Stimulated activated CD8-positive, alpha-beta memory T cell treated with anti-CD3 and anti-CD28 coated beads, Interleukin-7, amount 100 ng/mL, for 24 hours (primary cell): ENCODE measurements around the gene GLG1.
"Not testable (repeated sequence)": the region's sequence is repeated elsewhere in the genome, so short reads cannot be mapped to it uniquely, and the experiment has no call there.

Source experiments
- DNase-seq: peaks from one replicate; pipeline ENCODE4 v3.0.0-alpha.2; 2020; ENCODE audit warnings: low read depth

The GLG1 gene

DNA sequence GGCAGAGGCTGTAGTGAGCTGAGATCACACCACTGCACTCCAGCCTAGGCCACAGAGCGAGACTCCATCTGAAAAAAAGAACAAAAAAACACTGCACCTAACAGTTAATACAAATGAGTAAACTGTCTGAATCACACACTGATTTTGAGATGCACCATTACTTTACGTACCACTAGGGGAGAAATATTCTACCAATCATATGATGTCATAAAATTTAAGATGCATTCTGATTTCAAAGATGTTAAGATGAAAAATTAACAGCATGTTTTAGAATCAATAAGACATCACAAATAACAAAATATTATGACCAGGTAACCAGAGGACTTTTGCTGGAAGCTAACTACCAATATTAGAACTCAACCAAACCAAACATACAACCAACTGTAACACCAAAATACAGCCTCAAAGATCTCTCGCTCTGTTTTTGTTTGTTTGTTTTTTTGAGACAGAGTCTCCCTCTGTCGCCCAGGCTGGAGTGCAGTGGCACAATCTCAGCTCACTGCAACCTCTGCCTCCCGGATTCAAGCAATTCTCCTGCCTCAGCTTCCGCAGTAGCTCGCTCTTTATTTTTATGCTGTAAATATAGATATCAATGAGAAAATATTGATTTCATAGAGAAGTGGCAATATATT is 31.6 kb downstream of the GLG1 start:
- DNase-seq = no peak

- DNase-seq = no peak
These were observed 32.8 kb downstream of the GLG1 start for GRCh38 chr16:74574146-74574545.

GRCh38 chr16:74573622-74574021 is 33.3 kb downstream of the GLG1 start:
- DNase-seq = no peak

- no peak for DNase-seq
These were observed 36.3 kb downstream of the GLG1 start for GRCh38 chr16:74570412-74571301.

GRCh38 chr16:74568961-74569631 is 37.8 kb downstream of the GLG1 start:
- no peak for DNase-seq

DNA sequence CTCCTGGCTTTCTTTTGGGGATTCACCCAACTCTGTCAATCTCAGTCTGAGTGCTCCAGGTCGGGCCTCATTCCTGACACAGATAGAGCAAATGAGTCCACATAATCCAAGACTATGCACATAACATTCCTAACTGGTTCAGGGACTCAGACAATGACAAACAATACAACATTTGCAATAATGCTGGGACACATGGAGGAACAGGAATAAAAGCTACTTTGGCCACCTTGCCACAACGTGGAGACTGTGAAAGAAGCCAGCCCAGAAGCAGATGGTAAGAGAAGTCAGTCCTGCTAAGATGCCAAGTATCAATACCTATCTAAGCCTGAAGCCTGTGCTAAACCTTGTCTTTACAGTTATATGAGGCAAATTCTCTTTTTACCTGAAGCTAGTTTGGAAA is 39.0 kb downstream of the GLG1 start:
- DNase-seq = no peak

- DNase-seq = no peak
These were observed 41.5 kb downstream of the GLG1 start for GRCh38 chr16:74565378-74565777.

DNA sequence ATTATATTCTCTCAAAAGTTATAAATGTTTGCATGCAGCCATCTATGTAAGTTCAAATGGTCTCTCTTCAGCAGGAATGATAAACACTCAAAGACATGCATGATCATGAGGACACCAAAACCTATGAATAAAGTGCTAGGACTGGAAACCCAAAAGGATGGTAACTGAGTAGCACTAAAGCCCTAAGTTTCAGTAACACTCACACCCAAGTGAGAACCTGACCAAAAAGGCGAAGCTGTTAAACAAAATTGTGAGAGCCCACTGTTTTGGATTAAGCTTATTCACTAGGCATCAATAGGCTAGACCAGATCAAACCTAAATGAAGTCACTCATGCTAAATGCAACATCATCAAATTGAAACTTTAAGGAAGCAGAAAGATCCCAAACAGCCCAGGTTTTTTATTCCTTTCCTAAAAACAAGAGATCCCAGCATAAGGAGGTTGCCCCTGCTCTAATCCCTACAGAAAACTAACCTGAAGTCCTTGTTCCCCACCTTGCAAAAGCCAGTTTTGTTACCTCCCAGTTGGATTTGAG is 42.4 kb downstream of the GLG1 start:
- no peak for DNase-seq

- DNase-seq = no peak
These were observed 43.1 kb downstream of the GLG1 start for GRCh38 chr16:74563828-74564263.

DNA sequence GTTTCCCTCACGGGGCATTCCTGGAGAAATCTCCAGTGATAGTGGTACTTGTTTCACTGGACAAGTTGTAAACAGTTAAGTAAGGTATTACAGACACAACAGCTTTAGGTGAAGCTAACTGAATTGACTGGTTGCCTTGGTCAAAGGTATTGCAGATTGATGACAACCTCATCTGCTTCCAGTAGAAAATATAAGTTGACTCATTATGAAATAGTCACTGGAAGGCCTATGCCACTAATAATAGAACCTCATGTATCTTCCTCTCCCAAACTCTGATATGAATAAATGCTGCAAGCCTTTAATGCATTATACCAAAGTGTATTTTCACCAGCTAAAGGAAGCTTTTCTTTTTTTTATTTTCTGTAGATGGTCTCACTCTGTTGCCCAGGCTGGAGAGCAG is 44.8 kb downstream of the GLG1 start:
- no peak for DNase-seq

DNA sequence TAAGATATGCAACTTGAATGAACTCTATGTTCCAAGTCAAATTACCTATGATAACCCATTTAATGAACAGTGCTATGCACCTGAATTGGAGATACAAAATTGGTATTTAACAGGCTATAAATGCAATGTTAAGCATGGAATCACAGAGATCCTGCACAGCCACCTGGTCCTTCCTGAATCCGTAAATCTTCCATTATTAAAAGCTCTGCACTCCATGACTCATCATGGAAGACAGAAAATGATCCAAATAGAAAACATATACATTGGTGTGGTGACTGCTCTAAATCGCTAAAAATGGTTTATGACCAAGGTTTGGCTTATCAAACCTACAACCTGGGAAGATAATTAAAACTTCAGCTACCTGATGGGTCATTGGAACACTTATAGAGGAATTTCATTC is 45.3 kb downstream of the GLG1 start:
- DNase-seq = no peak

DNA sequence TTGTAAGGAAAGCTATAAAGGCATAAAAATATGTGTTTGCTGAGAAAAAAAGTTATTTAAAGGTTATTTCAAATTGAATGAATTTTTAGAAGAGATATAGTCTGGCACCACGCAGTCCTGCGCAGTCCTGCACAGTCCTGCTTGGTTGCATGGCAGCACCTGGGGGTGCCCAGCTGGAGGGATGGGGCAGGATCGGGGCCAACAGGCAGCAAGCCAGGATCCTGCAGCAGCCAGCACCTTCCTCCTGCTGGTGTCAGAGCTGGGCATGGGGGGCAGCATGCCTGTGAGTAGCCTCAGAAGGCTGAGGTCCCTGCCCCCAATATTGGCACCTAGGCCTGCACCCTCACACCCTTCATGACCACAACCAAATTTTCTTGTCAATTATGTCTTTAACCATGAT is 46.0 kb downstream of the GLG1 start:
- DNase-seq = no peak

- DNase-seq = no peak
These were observed 48.0 kb downstream of the GLG1 start for GRCh38 chr16:74558873-74559272.

- DNase-seq = no peak
These were observed 49.6 kb downstream of the GLG1 start for GRCh38 chr16:74557275-74557674.

DNA sequence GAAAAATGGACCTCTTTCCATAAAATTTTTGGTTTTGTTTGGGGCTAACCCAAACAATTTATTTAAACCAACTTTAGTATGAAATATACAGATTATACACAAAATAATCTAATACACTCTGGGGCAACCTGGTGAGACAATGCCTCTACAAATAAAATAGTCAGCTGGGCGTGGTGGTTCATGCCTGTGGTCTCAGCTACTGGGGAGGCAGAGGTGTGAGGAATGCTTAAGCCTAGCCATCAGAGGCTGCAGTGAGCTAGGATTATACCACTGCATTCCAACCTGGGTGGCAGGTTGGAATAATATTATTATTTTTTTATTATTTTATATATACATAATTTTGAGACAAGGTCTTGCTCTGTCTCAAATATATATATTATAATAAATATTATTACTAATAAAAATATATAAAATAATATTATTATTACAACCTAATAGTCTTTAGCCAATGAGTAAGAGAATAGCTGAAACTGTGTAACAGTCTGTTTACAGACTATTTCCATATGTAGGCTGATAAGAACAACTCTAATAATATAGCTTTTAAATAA is 50.5 kb downstream of the GLG1 start:
- no peak for DNase-seq

DNA sequence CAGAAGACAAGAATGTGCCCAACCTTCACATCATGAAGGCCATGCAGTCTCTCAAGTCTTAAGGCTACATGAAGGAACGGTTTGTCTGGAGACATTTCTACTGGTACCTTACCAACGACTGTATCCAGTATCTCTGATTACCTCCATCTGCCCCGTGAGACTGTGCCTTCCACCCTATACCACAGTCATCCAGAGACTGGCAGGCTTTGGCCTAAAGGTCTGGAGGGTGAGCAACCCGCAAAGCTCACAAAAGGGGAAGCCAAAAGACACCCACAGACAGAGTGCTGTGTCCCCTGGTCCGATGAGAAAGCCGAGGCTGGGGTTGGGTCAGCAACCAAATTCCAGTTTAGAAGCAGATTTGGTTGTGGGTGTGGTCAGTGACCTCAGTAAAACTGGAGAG is 54.6 kb downstream of the GLG1 start:
- not testable (repeated sequence) for DNase-seq

DNA sequence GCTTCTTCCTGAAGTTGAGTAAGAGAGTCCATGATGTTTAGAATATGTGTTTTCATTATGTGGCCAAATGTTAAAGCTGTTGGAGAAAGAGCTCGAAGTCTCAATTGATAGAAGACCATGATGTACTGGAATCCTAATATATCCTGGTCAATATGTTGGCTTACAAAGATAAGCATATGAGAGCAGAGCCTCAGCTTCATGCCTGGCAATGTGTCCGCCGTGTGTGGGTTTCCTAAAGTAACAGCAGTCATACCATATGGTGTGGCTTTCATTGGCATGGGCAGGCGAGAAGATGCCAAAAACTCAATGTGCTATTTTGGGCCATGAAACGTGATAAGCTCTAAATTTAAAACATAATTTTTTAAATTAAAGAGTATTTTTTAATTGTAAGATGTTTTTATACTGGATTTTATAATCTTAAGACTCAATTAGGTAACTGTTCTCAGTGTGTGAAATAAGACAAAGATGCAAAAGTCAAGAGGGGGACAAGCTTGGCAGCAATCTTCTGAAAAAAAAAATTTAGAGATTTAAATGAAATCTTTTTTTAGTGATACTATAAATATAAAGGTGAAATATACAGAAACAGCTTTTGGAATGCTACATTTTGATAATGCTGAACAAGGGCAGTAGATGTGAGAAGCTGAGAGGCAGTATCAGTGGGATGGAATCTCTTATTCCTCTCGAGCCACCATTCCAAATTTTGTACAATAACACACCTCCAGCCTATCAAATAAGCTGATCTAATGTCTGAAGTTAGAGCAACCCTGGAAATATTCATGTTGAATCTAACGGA is 56.5 kb downstream of the GLG1 start:
- DNase-seq = not testable (repeated sequence)

- DNase-seq = not testable (repeated sequence)
These were observed 60.8 kb downstream of the GLG1 start for GRCh38 chr16:74546112-74546511.

DNA sequence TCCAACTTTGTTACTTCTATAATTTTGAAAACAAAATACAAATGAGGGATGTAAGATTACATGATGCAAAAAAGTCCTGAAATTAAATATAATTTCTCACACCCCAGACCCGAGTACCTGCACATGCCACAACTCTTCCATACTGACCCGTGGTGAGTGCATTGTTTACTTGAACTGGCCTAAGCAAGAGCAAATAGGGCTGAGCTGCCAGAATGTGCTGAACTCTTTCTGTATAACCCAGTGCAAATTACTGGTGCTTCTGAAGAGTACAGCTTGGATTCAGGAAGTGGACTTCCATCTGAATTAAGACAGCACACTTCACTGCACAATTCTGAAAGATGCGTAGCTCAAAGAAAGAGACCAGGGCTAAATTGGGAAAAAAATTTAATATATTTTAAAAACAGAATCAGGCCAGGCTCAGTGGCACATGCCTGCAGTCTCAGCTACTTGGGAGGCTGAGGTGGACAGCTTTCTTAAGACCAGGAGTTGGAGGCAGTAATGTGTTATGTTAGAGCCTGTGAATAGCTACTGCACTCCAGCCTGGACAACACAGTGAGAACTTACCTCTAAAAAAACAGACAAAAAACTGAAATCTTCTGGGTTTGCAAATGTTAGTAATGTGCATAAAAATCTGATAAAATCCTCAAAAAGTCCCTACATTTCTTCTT is 63.9 kb downstream of the GLG1 start:
- not testable (repeated sequence) for DNase-seq

GRCh38 chr16:74540663-74541062 is 66.3 kb downstream of the GLG1 start:
- not testable (repeated sequence) for DNase-seq

- not testable (repeated sequence) for DNase-seq
These were observed 68.1 kb downstream of the GLG1 start for GRCh38 chr16:74538801-74539200.
